Suprapubic skin (tissue), 4 donors: Measurements from ENCODE around the gene METTL8. TPM values are rescaled to one million over a fixed set of nuclear protein-coding genes. Genes with fewer than 3 reads are reported as not detected.

Experiments
- DNase-seq, 2 donors: peaks; one replicate each; pipeline ENCODE4 v3.0.0-alpha.2; 2019; ENCODE audit warnings: low spot score in 2 of 2
- H3K27ac ChIP-seq: fragments of 200-600 bp; sonication (generic); one replicate; pipeline ENCODE4 v1.5.1; 2019
- H3K27me3 ChIP-seq: fragments of 200-600 bp; sonication (generic); one replicate; pipeline ENCODE4 v1.5.1; 2019
- H3K36me3 ChIP-seq: fragments of 200-600 bp; sonication (generic); one replicate; pipeline ENCODE4 v1.5.1; 2019
- H3K4me1 ChIP-seq: fragments of 200-600 bp; sonication (generic); one replicate; pipeline ENCODE4 v1.5.1; 2019
- H3K4me3 ChIP-seq: fragments of 200-600 bp; sonication (generic); one replicate; pipeline ENCODE4 v1.5.1; 2019; ENCODE audit warnings: mild to moderate bottlenecking
- H3K9me3 ChIP-seq: fragments of 200-600 bp; sonication (generic); one replicate; pipeline ENCODE4 v1.5.1; 2019
- EP300 ChIP-seq: sonication (generic); formaldehyde crosslinking; IDR thresholded peaks from one replicate; pipeline ENCODE4 v1.6.1; 2017; ENCODE audit warnings: antibody characterized with exemption
- POLR2A ChIP-seq, 2 donors: fragments of 450-650 bp; IDR thresholded peaks; one replicate each; pipeline ENCODE4 v1.6.1; 2017; ENCODE audit warnings: antibody characterized with exemption in 2 of 2, mild to moderate bottlenecking in 2 of 2, moderate library complexity in 2 of 2
- POLR2AphosphoS5 ChIP-seq, 3 donors: sonication (generic); formaldehyde crosslinking; IDR thresholded peaks; one replicate each; pipeline ENCODE4 v1.6.1; 2017; ENCODE audit warnings: antibody characterized with exemption in 3 of 3
- WGBS: methylation state at CpG from one replicate; pipeline ENCODE4 v1.1.5; 2018; 5-methylcytosine and 5-hydroxymethylcytosine counted together
- total RNA-seq, 4 donors: library from RNA; depleted of rRNA; stranded (reverse); fragments of >200 nt; gene quantifications; one replicate each; pipeline ENCODE4 v1.1.0, GENCODE V29; 2016
- TF ChIP-seq, protein P1 (sequence below), 2 donors: fragments of 200-600 bp in 1 of 2; fragments of 450-650 bp in 1 of 2; sonication (generic) in 1 of 2; IDR thresholded peaks; one replicate each; pipeline ENCODE4 v1.5.1; 2016 to 2019; ENCODE audit warnings: antibody characterized with exemption in 2 of 2, mild to moderate bottlenecking in 1 of 2, moderate library complexity in 1 of 2

The METTL8 gene
- total RNA-seq, 4 donors from 2014 or later: 35.8 to 42.5 (median 38.7) TPM

DNA sequence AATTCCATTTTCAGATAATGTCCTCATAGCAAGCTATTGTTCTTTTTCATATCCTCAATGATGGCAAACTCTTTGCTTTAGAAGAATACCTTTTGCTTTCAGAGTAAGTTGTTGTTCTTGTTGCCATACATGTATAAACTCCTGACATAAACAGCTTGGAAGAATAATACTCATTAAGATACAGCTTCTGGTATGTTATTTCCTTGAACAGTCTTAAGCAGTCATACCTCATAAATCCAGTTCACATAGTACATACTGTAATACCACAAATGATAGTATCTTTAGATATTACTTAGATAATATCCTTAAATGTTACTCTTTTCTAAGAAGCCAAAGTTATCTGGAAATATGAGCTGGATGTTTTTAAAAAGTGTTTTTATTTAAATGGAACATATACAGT, 23.2 kb downstream of the METTL8 start:
- H3K27ac ChIP-seq: peak overlapping the region; percentile 55
- no peak overlapping the region for H3K4me3 ChIP-seq
- no peaks in the 10 kb centered on the region for H3K36me3 ChIP-seq
- no peaks in the 10 kb centered on the region for H3K27me3 ChIP-seq
- DNase-seq: no peak
- peaks cover 19% of the 10 kb centered on the region for H3K4me1 ChIP-seq
- no peaks in the 10 kb centered on the region for H3K9me3 ChIP-seq
- TF ChIP-seq POLR2A (IDR thresholded peaks at IDR 0.05) (no peak), EP300 (no peak), POLR2AphosphoS5 (IDR thresholded peaks at IDR 0.05) (no peak)
- TF ChIP-seq, protein P1, sequence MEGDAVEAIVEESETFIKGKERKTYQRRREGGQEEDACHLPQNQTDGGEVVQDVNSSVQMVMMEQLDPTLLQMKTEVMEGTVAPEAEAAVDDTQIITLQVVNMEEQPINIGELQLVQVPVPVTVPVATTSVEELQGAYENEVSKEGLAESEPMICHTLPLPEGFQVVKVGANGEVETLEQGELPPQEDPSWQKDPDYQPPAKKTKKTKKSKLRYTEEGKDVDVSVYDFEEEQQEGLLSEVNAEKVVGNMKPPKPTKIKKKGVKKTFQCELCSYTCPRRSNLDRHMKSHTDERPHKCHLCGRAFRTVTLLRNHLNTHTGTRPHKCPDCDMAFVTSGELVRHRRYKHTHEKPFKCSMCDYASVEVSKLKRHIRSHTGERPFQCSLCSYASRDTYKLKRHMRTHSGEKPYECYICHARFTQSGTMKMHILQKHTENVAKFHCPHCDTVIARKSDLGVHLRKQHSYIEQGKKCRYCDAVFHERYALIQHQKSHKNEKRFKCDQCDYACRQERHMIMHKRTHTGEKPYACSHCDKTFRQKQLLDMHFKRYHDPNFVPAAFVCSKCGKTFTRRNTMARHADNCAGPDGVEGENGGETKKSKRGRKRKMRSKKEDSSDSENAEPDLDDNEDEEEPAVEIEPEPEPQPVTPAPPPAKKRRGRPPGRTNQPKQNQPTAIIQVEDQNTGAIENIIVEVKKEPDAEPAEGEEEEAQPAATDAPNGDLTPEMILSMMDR (IDR thresholded peaks at IDR 0.05): no peak

DNA sequence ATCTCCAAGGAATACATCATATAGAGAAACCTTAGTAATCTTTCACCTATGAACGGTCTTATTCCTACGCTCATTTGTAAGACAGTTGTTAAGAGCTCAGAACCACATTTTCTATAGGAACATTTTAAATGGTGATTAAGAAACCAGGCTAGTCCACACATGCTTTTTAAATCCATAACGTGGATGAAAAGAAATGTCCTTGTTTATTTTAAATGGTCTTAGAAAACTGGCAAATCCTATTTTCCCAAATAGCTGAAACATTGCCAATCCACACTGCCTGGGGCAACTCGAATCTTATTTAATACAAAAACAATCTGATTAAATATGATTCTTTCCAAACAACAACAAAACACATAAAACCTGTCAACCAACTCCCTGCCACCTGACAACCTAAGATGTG, 23.7 kb downstream of the METTL8 start:
- no peaks in the 10 kb centered on the region for H3K27me3 ChIP-seq
- no peak for TF ChIP-seq POLR2AphosphoS5 (IDR thresholded peaks at IDR 0.05)
- TF ChIP-seq, protein P1 (IDR thresholded peaks at IDR 0.05): no peak
- TF ChIP-seq POLR2A (IDR thresholded peaks at IDR 0.05): no peak
- TF ChIP-seq EP300: no peak
- DNase-seq: no peak
- no peaks in the 10 kb centered on the region for H3K9me3 ChIP-seq
- peaks cover 18% of the 10 kb centered on the region for H3K4me1 ChIP-seq
- no peaks in the 10 kb centered on the region for H3K36me3 ChIP-seq
- H3K27ac ChIP-seq: peak overlapping the region; percentile 55
- 39% methylated on average over 4 of the region's 4 CpGs for WGBS
- no peak overlapping the region for H3K4me3 ChIP-seq

- no peaks in the 10 kb centered on the region for H3K9me3 ChIP-seq
- no peaks in the 10 kb centered on the region for H3K27me3 ChIP-seq
- H3K4me3 ChIP-seq: peak overlapping the region; percentile 20
- H3K36me3 ChIP-seq: no peaks in the 10 kb centered on the region
- H3K4me1 ChIP-seq: peaks cover 18% of the 10 kb centered on the region
- TF ChIP-seq POLR2AphosphoS5 (IDR thresholded peaks at IDR 0.05): no peak
- no peak for TF ChIP-seq POLR2A (IDR thresholded peaks at IDR 0.05)
- no peak for TF ChIP-seq EP300
- TF ChIP-seq, protein P1 (IDR thresholded peaks at IDR 0.05): no peak
- no peak for DNase-seq
- WGBS: 57% methylated on average over 8 of the region's 8 CpGs
- H3K27ac ChIP-seq: peak overlapping the region; percentile 55
Observed at GRCh38 chr2:171409436-171409971, 24.3 kb downstream of the METTL8 start.

GRCh38 chr2:171407676-171408044, 26.1 kb downstream of the METTL8 start:
- no peak for DNase-seq
- TF ChIP-seq POLR2A (IDR thresholded peaks at IDR 0.05): no peak
- TF ChIP-seq POLR2AphosphoS5 (IDR thresholded peaks at IDR 0.05): no peak
- TF ChIP-seq EP300: no peak
- TF ChIP-seq, protein P1 (IDR thresholded peaks at IDR 0.05): no peak
- H3K9me3 ChIP-seq: no peaks in the 10 kb centered on the region
- no peaks in the 10 kb centered on the region for H3K27me3 ChIP-seq
- H3K27ac ChIP-seq: no peak overlapping the region
- no peaks in the 10 kb centered on the region for H3K36me3 ChIP-seq
- H3K4me3 ChIP-seq: no peak overlapping the region
- H3K4me1 ChIP-seq: peaks cover 18% of the 10 kb centered on the region
- 96% methylated on average over 1 of the region's 1 CpG for WGBS

DNA sequence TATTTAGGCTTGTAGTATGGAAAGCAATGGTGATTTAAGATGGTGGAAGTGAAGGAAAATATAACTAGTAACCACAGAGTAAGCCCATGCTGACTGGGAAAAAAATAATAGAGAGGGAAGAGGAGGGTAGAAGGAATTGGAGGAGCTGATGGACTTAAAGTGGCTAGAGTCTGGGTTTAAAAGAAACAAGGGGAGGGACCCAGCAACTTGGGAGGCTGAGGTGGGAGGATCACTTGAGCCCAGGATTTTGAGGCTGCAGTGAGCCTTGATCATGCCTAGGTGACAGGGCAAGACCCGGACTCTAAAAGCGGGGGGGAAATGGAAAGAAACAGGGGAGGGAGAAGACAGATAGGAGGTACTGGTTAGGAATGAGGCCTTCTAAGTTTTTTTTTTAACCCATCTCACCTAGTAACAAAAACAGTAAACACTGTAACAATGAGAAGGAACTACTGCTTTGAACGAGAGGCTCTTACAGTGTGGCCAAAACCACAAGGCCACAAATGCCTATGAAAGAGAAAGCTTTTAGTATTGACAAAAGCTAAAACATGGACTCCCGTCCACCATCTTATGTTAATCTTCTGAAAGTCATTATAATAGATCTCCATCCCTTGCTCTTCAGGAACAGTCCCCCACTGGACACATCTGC, 26.6 kb downstream of the METTL8 start:
- Histone ChIP-seq H3K4me3 (no peak overlapping the region), H3K36me3 (no peaks in the 10 kb centered on the region), H3K9me3 (peaks cover 3% of the 10 kb centered on the region), H3K27ac (no peak overlapping the region), H3K27me3 (no peaks in the 10 kb centered on the region), H3K4me1 (peaks cover 18% of the 10 kb centered on the region)
- WGBS: 85% methylated on average over 4 of the region's 4 CpGs
- no peak for DNase-seq
- TF ChIP-seq POLR2AphosphoS5 (IDR thresholded peaks at IDR 0.05) (no peak), EP300 (no peak), POLR2A (IDR thresholded peaks at IDR 0.05) (no peak)
- TF ChIP-seq, protein P1 (IDR thresholded peaks at IDR 0.05): no peak
